IMR-90 (cell line): ENCODE results near the gene PCYT1B. TPM values are rescaled to one million over a fixed set of nuclear protein-coding genes. Genes with fewer than 3 reads are reported as not detected.

Experiments used
- ATAC-seq: fragments of 200-7000 bp; cut with Tn5 transposase; 2 replicates; pipeline ENCODE4 v1.9.1; 2020; ENCODE audit warnings: low read depth, mild to moderate bottlenecking, moderate library complexity
- BruUV-seq: library from RNA; stranded (reverse); fragments of 400-500 nt; replicated peaks from 2 replicates; lab custom pipeline; 2021; lab: Mats Ljungman, UMichigan
- CTCF ChIA-PET: fragments of 300-600 bp; formaldehyde crosslinking; extraction: SDS; loops from one replicate; lab custom pipeline; 2021; ENCODE audit warnings: antibody characterized with exemption; lab: Yijun Ruan, JAX
- POLR2A ChIA-PET: fragments of 300-600 bp; sonication (Branson Sonifier 250); formaldehyde crosslinking; loops from one replicate; lab custom pipeline; 2022; ENCODE audit warnings: antibody characterized with exemption; ENCODE audit not compliant: unreplicated experiment; lab: Charles Lee
- DNase-seq: peaks from one replicate; pipeline ENCODE4 v3.0.0; 2013
- H2AFZ ChIP-seq: replicated peaks from 2 replicates; pipeline ENCODE3; 2013; ENCODE audit warnings: low read length, mild to moderate bottlenecking; ENCODE audit not compliant: poor library complexity
- H2AK5ac ChIP-seq: 2 replicates; pipeline ENCODE4 v1.6.1; 2013; ENCODE audit warnings: low read depth, low read length, inconsistent platforms
- H2AK9ac ChIP-seq: replicated peaks from 2 replicates; pipeline ENCODE3; 2013; ENCODE audit warnings: mild to moderate bottlenecking, low read depth, low read length, moderate library complexity; ENCODE audit not compliant: poor library complexity
- H2BK120ac ChIP-seq: 2 replicates; pipeline ENCODE4 v1.6.1; 2013; ENCODE audit warnings: low read depth, low read length, inconsistent platforms
- H2BK15ac ChIP-seq: 3 replicates; pipeline ENCODE4 v1.6.1; 2013; ENCODE audit warnings: low read depth, low read length, inconsistent platforms
- H2BK20ac ChIP-seq: 2 replicates; pipeline ENCODE4 v1.6.1; 2013; ENCODE audit warnings: low read depth, mild to moderate bottlenecking, inconsistent platforms, low read length, moderate library complexity
- H2BK5ac ChIP-seq: 2 replicates; pipeline ENCODE4 v1.6.1; 2013; ENCODE audit warnings: mild to moderate bottlenecking, low read depth, low read length, inconsistent platforms; ENCODE audit not compliant: poor library complexity, severe bottlenecking
- H3K14ac ChIP-seq: replicated peaks from 2 replicates; pipeline ENCODE4 v1.6.1; 2013; ENCODE audit warnings: low read depth, low read length, inconsistent platforms
- H3K18ac ChIP-seq: 2 replicates; pipeline ENCODE4 v1.6.1; 2013; ENCODE audit warnings: low read depth, low read length, control low read depth
- H3K23ac ChIP-seq: 2 replicates; pipeline ENCODE4 v1.6.1; 2013; ENCODE audit warnings: low read depth, low read length, inconsistent platforms
- H3K27ac ChIP-seq: 2 replicates; pipeline ENCODE4 v1.5.1; 2013; ENCODE audit warnings: mild to moderate bottlenecking, control low read depth, low read length; ENCODE audit not compliant: insufficient read depth
- H3K27me3 ChIP-seq: 2 replicates; pipeline ENCODE4 v1.6.1; 2013; ENCODE audit warnings: low read length; ENCODE audit not compliant: control insufficient read depth, insufficient read depth
- H3K36me3 ChIP-seq: 2 replicates; pipeline ENCODE4 v1.6.1; 2013; ENCODE audit warnings: low read length, mixed read lengths; ENCODE audit not compliant: control insufficient read depth, insufficient read depth
- H3K4ac ChIP-seq: 2 replicates; pipeline ENCODE4 v1.6.1; 2013; ENCODE audit warnings: low read depth, low read length, inconsistent platforms
- H3K4me1 ChIP-seq: 2 replicates; pipeline ENCODE4 v1.6.1; 2013; ENCODE audit warnings: low read length, mixed read lengths; ENCODE audit not compliant: control insufficient read depth, insufficient read depth
- H3K4me2 ChIP-seq: 2 replicates; pipeline ENCODE4 v1.6.1; 2013; ENCODE audit warnings: low read depth, mild to moderate bottlenecking, control low read depth, low read length, moderate library complexity
- H3K4me3 ChIP-seq: 2 replicates; pipeline ENCODE4 v1.5.1; 2013; ENCODE audit warnings: low read depth, mild to moderate bottlenecking, control low read depth, low read length, moderate library complexity; ENCODE audit not compliant: insufficient read depth
- H3K56ac ChIP-seq: 2 replicates; pipeline ENCODE4 v1.6.1; 2013; ENCODE audit warnings: low read length, inconsistent platforms; ENCODE audit not compliant: insufficient read depth; ENCODE audit errors: extremely low read depth
- H3K79me1 ChIP-seq, 2 experiments: 2 replicates each; pipeline ENCODE4 v1.6.1; 2013; ENCODE audit warnings: low read length in 2 of 2, inconsistent platforms in 1 of 2, low read depth in 1 of 2
- H3K9ac ChIP-seq: 2 replicates; pipeline ENCODE4 v1.6.1; 2013; ENCODE audit warnings: low read depth, low read length, control low read depth
- H3K9me1 ChIP-seq: 2 replicates; pipeline ENCODE4 v1.6.1; 2013; ENCODE audit warnings: low read length, inconsistent platforms; ENCODE audit not compliant: insufficient read depth
- H3K9me3 ChIP-seq: 2 replicates; pipeline ENCODE4 v1.6.1; 2013; ENCODE audit warnings: low read length; ENCODE audit not compliant: control insufficient read depth, insufficient read depth
- H4K20me1 ChIP-seq: 2 replicates; pipeline ENCODE4 v1.6.1; 2013; ENCODE audit warnings: low read length, inconsistent platforms; ENCODE audit not compliant: insufficient read depth
- H4K5ac ChIP-seq: 2 replicates; pipeline ENCODE4 v1.6.1; 2013; ENCODE audit warnings: mild to moderate bottlenecking, low read depth, low read length, control low read depth
- H4K8ac ChIP-seq, 2 experiments: 2 replicates each; pipeline ENCODE4 v1.6.1; 2013; ENCODE audit warnings: low read depth in 2 of 2, low read length in 2 of 2, control low read depth in 1 of 2, inconsistent platforms in 1 of 2
- H4K91ac ChIP-seq: 2 replicates; pipeline ENCODE4 v1.6.1; 2013; ENCODE audit warnings: low read depth, low read length, inconsistent platforms; ENCODE audit not compliant: insufficient read depth
- BHLHE40 ChIP-seq: fragments of 150-350 bp; IDR thresholded peaks from 2 replicates; pipeline ENCODE4 v1.6.1; 2016; ENCODE audit warnings: mild to moderate bottlenecking, low read depth, low read length
- MAZ ChIP-seq: IDR thresholded peaks from 2 replicates; pipeline ENCODE4 v1.6.1; 2012; ENCODE audit warnings: low read depth, mild to moderate bottlenecking, low read length, improper control_type of control experiment, moderate library complexity, borderline replicate concordance
- NFE2L2 ChIP-seq: fragments of 150-350 bp; IDR thresholded peaks from 2 replicates; pipeline ENCODE4 v1.6.1; 2016; ENCODE audit warnings: low read depth, mild to moderate bottlenecking, low read length
- POLR2A ChIP-seq: IDR thresholded peaks from 2 replicates; pipeline ENCODE4 v1.6.1; 2012; ENCODE audit warnings: mild to moderate bottlenecking, low read depth, low read length
- RAD21 ChIP-seq: IDR thresholded peaks from 2 replicates; pipeline ENCODE4 v1.6.1; 2012; ENCODE audit warnings: low read length, improper control_type of control experiment
- RCOR1 ChIP-seq: IDR thresholded peaks from 2 replicates; pipeline ENCODE4 v1.6.1; 2012; ENCODE audit warnings: mild to moderate bottlenecking, low read length, improper control_type of control experiment; ENCODE audit not compliant: insufficient replicate concordance
- RFX5 ChIP-seq: IDR thresholded peaks from 2 replicates; pipeline ENCODE4 v1.8.0; 2012; ENCODE audit warnings: low read depth, mild to moderate bottlenecking, low read length, moderate library complexity
- SMC3 ChIP-seq: fragments of 150-350 bp; IDR thresholded peaks from 2 replicates; pipeline ENCODE4 v1.6.1; 2016; ENCODE audit warnings: low read depth, mild to moderate bottlenecking, antibody characterized with exemption, low read length, moderate library complexity
- dilution Hi-C: fragments of 300-500 bp; cut with HindIII; formaldehyde crosslinking; loops from one replicate; pipeline ENCODE4 v1.14.3; 2018; ENCODE audit warnings: low sequenced_read_pairs; ENCODE audit not compliant: unreplicated experiment
- in situ Hi-C: fragments of 300-500 bp; cut with MboI; formaldehyde crosslinking; loops from 3 replicates; pipeline ENCODE4 v1.14.3; 2019; ENCODE audit warnings: low sequenced_read_pairs, inconsistent platforms, mixed read lengths
- intact Hi-C: fragments of 100-400 bp; cut with micrococcal nuclease; formaldehyde crosslinking; loops from 2 replicates; pipeline ENCODE4 v1.10.0; 2022
- polyA plus RNA-seq, 3 experiments: library from polyadenylated mRNA; depleted of rRNA; stranded (reverse); fragments of >200 nt; gene quantifications; 2 replicates each; pipeline ENCODE4 v1.2.3, GENCODE V29; 2012; ENCODE audit warnings: low replicate concordance in 1 of 3
- total RNA-seq: library from RNA; depleted of rRNA; stranded (reverse); fragments of >200 nt; gene quantifications from 2 replicates; pipeline ENCODE4 v1.2.3, GENCODE V29; 2012
- TF ChIP-seq, protein P1 (sequence below): fragments of 150-350 bp; IDR thresholded peaks from 2 replicates; pipeline ENCODE4 v1.6.1; 2016; ENCODE audit warnings: low read depth, mild to moderate bottlenecking, low read length, moderate library complexity, borderline replicate concordance
- TF ChIP-seq, protein P2 (sequence below): conservative IDR thresholded peaks from 2 replicates; pipeline ENCODE4 v1.5.1; 2012; ENCODE audit warnings: mild to moderate bottlenecking, low read depth, low read length, improper control_type of control experiment

The PCYT1B gene
- total and polyA plus RNA-seq, 2 of the 4 experiments (the other 2 are of a cell fraction): under 0.01 to 0.09 TPM

DNA sequence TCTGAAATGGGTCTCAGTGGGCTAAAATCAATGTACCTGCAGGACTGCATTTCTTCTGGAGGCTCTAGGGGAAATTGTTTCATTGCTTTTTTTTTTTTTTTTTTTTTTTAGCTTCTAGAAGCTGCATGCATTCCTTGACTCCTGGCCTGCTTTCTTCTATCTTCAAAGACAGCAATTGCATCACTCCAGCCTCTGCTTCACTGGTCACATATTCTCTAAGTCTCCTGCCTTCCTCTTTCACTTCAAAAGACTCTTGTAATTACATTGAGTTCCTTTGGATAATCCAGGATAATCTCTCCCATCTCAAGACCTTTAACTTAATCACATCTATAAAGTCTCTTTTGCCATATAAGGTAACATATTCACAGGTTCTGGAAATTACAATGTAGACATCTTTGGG lies 11.3 kb upstream of the PCYT1B start:
- H2BK5ac ChIP-seq: no peak overlapping the region
- DNase-seq: no peak
- H4K91ac ChIP-seq: no peak overlapping the region
- H3K18ac ChIP-seq: no peak overlapping the region
- ATAC-seq: no peak
- intact Hi-C loops: no loop called here
- no peak overlapping the region for H2AK5ac ChIP-seq
- no peak overlapping the region for H3K4me2 ChIP-seq
- H3K9me3 ChIP-seq: no peaks in the 10 kb centered on the region
- in situ Hi-C loops: no loop called here
- no peak overlapping the region for H2AK9ac ChIP-seq
- no peaks in the 10 kb centered on the region for H3K4me1 ChIP-seq
- no peaks in the 10 kb centered on the region for H4K20me1 ChIP-seq
- H3K9ac ChIP-seq: no peak overlapping the region
- peaks cover 1% of the 10 kb centered on the region; the same call in 1 of the 2 replicates for H3K27me3 ChIP-seq
- H3K4ac ChIP-seq: no peak overlapping the region
- no peak overlapping the region for H3K14ac ChIP-seq
- no peak overlapping the region for H3K56ac ChIP-seq
- ChIA-PET POLR2A (no interaction called here), CTCF (no interaction called here)
- H3K27ac ChIP-seq: no peak overlapping the region
- H3K4me3 ChIP-seq: no peak overlapping the region
- no peak overlapping the region for H2BK15ac ChIP-seq
- H3K9me1 ChIP-seq: no peaks in the 10 kb centered on the region
- no TSS peak for BruUV-seq
- H3K79me1 ChIP-seq: no peaks in the 10 kb centered on the region
- H2BK120ac ChIP-seq: no peak overlapping the region
- H3K23ac ChIP-seq: no peak overlapping the region
- no peak for TF ChIP-seq SMC3
- TF ChIP-seq NFE2L2: no peak
- TF ChIP-seq POLR2A: no peak
- TF ChIP-seq BHLHE40: no peak
- TF ChIP-seq MAZ: no peak
- TF ChIP-seq RAD21: no peak
- TF ChIP-seq, protein P1, sequence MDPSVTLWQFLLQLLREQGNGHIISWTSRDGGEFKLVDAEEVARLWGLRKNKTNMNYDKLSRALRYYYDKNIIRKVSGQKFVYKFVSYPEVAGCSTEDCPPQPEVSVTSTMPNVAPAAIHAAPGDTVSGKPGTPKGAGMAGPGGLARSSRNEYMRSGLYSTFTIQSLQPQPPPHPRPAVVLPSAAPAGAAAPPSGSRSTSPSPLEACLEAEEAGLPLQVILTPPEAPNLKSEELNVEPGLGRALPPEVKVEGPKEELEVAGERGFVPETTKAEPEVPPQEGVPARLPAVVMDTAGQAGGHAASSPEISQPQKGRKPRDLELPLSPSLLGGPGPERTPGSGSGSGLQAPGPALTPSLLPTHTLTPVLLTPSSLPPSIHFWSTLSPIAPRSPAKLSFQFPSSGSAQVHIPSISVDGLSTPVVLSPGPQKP: no peak
- TF ChIP-seq RFX5: no peak
- no peak for TF ChIP-seq RCOR1
- TF ChIP-seq, protein P2, sequence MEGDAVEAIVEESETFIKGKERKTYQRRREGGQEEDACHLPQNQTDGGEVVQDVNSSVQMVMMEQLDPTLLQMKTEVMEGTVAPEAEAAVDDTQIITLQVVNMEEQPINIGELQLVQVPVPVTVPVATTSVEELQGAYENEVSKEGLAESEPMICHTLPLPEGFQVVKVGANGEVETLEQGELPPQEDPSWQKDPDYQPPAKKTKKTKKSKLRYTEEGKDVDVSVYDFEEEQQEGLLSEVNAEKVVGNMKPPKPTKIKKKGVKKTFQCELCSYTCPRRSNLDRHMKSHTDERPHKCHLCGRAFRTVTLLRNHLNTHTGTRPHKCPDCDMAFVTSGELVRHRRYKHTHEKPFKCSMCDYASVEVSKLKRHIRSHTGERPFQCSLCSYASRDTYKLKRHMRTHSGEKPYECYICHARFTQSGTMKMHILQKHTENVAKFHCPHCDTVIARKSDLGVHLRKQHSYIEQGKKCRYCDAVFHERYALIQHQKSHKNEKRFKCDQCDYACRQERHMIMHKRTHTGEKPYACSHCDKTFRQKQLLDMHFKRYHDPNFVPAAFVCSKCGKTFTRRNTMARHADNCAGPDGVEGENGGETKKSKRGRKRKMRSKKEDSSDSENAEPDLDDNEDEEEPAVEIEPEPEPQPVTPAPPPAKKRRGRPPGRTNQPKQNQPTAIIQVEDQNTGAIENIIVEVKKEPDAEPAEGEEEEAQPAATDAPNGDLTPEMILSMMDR: no peak
- no peak overlapping the region for H4K8ac ChIP-seq
- H2AFZ ChIP-seq: no peak overlapping the region
- dilution Hi-C loops: no loop called here
- no peaks in the 10 kb centered on the region for H3K36me3 ChIP-seq
- no peak overlapping the region for H2BK20ac ChIP-seq
- no peak overlapping the region for H4K5ac ChIP-seq
